ENCODE results near the gene NME7. TPM values are rescaled to one million over a fixed set of nuclear protein-coding genes. Genes with fewer than 3 reads are reported as not detected.

NME7 gene
- total RNA-seq, 1 experiment from 2014 or later: 13.2 TPM

- Histone ChIP-seq H2BK12ac (ENCODE audit: insufficient read length, low read depth, low read length) (no peak overlapping the region), H3K79me1 (ENCODE audit: insufficient read depth, low read depth, low read length, poor library complexity, severe bottlenecking) (no peaks in the 10 kb centered on the region), H3K27ac (ENCODE audit: insufficient read length, low read depth, low read length) (no peak overlapping the region), H3K23me2 (ENCODE audit: insufficient read length, low read depth, low read length, poor library complexity, severe bottlenecking) (no peaks in the 10 kb centered on the region), H3K14ac (ENCODE audit: insufficient read depth, low read length) (no peak overlapping the region), H2AK5ac (ENCODE audit: insufficient read length, low read length) (no peak overlapping the region), H3K79me2 (ENCODE audit: insufficient read depth, low read length) (no peaks in the 10 kb centered on the region), H2BK5ac (ENCODE audit: insufficient read length, low read length) (no peak overlapping the region), H3K4me1 (ENCODE audit: insufficient read depth, low read length) (no peaks in the 10 kb centered on the region; the same call in 1 of the 2 replicates), H3K23ac (ENCODE audit: insufficient read length, low read depth, low read length) (no peak overlapping the region), H3K4ac (ENCODE audit: low read depth, low read length) (no peak overlapping the region), H4K8ac (replicated peaks; ENCODE audit: insufficient read length, low read depth, low read length) (no peak overlapping the region), H4K5ac (ENCODE audit: insufficient read length, low read depth, low read length) (no peak overlapping the region), H2BK20ac (ENCODE audit: low read depth, low read length, poor library complexity, severe bottlenecking) (no peak overlapping the region), H2BK120ac (ENCODE audit: low read depth, low read length, poor library complexity, severe bottlenecking) (no peak overlapping the region), H3K27me3 (ENCODE audit: insufficient read depth, low read length) (no peaks in the 10 kb centered on the region), H3T11ph (ENCODE audit: low read length) (no peak overlapping the region), H4K20me1 (ENCODE audit: control insufficient read depth, insufficient read depth, insufficient read length) (no peaks in the 10 kb centered on the region), H2AFZ (ENCODE audit: low read length) (no peak overlapping the region), H2BK15ac (ENCODE audit: low read depth, low read length) (no peak overlapping the region), H3K56ac (ENCODE audit: insufficient read length, low read depth, low read length) (no peak overlapping the region), H3K18ac (ENCODE audit: insufficient read length, low read depth, low read length) (no peak overlapping the region), H3K9me3 (ENCODE audit: control insufficient read depth, low read depth, low read length) (no peaks in the 10 kb centered on the region), H3K4me2 (ENCODE audit: insufficient read depth, insufficient read length, low read length) (no peak overlapping the region), H4K91ac (ENCODE audit: insufficient read length, low read depth, low read length) (no peak overlapping the region), H3K9ac (ENCODE audit: extremely low read depth, insufficient read length, low read length) (no peak overlapping the region)
- Mint-ChIP-seq H3K27me3 (ENCODE audit: low read depth) (no peaks in the 10 kb centered on the region), H3K27ac (no peak overlapping the region), H3K9me3 (no peaks in the 10 kb centered on the region), H3K36me3 (ENCODE audit: insufficient read depth in 1 of 3, low read depth in 3 of 3) (peaks cover 0 to 1% (median 0%) of the 10 kb centered on the region in 3 experiments; a peak in 1 of 7 replicates), H3K4me3 (no peak overlapping the region), H3K4me1 (peaks cover 20% of the 10 kb centered on the region in 2 experiments)
- TF ChIP-seq, protein P1, sequence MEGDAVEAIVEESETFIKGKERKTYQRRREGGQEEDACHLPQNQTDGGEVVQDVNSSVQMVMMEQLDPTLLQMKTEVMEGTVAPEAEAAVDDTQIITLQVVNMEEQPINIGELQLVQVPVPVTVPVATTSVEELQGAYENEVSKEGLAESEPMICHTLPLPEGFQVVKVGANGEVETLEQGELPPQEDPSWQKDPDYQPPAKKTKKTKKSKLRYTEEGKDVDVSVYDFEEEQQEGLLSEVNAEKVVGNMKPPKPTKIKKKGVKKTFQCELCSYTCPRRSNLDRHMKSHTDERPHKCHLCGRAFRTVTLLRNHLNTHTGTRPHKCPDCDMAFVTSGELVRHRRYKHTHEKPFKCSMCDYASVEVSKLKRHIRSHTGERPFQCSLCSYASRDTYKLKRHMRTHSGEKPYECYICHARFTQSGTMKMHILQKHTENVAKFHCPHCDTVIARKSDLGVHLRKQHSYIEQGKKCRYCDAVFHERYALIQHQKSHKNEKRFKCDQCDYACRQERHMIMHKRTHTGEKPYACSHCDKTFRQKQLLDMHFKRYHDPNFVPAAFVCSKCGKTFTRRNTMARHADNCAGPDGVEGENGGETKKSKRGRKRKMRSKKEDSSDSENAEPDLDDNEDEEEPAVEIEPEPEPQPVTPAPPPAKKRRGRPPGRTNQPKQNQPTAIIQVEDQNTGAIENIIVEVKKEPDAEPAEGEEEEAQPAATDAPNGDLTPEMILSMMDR (conservative IDR thresholded peaks at IDR 0.05): no peak
- no peak for DNase-seq
- no CpG with 5 or more reads among the region's 3 CpGs for WGBS (ENCODE audit: extremely low coverage, insufficient read length, low lambda C conversion rate)
Observed at GRCh38 chr1:169322138-169322537, 45.5 kb downstream of the NME7 start.

All from H9 (cell line).